Immature natural killer cell (primary cell): ENCODE results near the gene MEA1. TPM values are rescaled to one million over a fixed set of nuclear protein-coding genes. Genes with fewer than 3 reads are reported as not detected.

Experiments
- DNase-seq, 3 donors: peaks; one replicate each; pipeline ENCODE4 v3.0.0; 2022; ENCODE audit warnings: mixed read lengths in 1 of 3
- H3K27ac Mint-ChIP-seq, 6 donors: one replicate each; pipeline ENCODE4 v1.8.0; 2020; ENCODE audit warnings: mixed read lengths in 6 of 6, mild to moderate bottlenecking in 5 of 6, inconsistent platforms in 4 of 6, moderate library complexity in 3 of 6
- H3K27me3 Mint-ChIP-seq, 3 donors: one replicate each; pipeline ENCODE4 v1.8.0; 2020 to 2021; ENCODE audit warnings: low read depth in 3 of 3, mild to moderate bottlenecking in 3 of 3, mixed read lengths in 3 of 3, moderate library complexity in 3 of 3, inconsistent platforms in 1 of 3
- H3K36me3 Mint-ChIP-seq, 3 donors: one replicate each; pipeline ENCODE4 v1.8.0; 2020; ENCODE audit warnings: mixed read lengths in 3 of 3, inconsistent platforms in 2 of 3, mild to moderate bottlenecking in 2 of 3
- H3K4me1 Mint-ChIP-seq, 2 donors: one replicate each; pipeline ENCODE4 v1.8.0; 2020; ENCODE audit warnings: inconsistent platforms in 2 of 2, mild to moderate bottlenecking in 2 of 2, mixed read lengths in 2 of 2, moderate library complexity in 1 of 2
- H3K4me3 Mint-ChIP-seq, 5 donors: one replicate each; pipeline ENCODE4 v1.8.0; 2020; ENCODE audit warnings: mild to moderate bottlenecking in 5 of 5, mixed read lengths in 5 of 5, inconsistent platforms in 3 of 5, moderate library complexity in 3 of 5
- H3K9me3 Mint-ChIP-seq, 6 donors: one replicate each; pipeline ENCODE4 v1.8.0; 2020; ENCODE audit warnings: mild to moderate bottlenecking in 6 of 6, mixed read lengths in 6 of 6, inconsistent platforms in 4 of 6, moderate library complexity in 3 of 6
- polyA plus RNA-seq, 3 donors: library from polyadenylated mRNA; unstranded; fragments of 300-500 nt; fragmentation: Illumina TruSeq; gene quantifications; one replicate each; pipeline ENCODE4 v1.2.3, GENCODE V29; 2021

Gene MEA1
- polyA plus RNA-seq, 3 donors from 2014 or later, result 92.4 to 157 (median 97.6) TPM

- H3K4me1 Mint-ChIP-seq, result peaks cover 36 to 60% of the 10 kb centered on the region in 2 donors
- H3K27me3 Mint-ChIP-seq, result peaks cover 0 to 5% (median 0%) of the 10 kb centered on the region in 3 donors
- H3K4me3 Mint-ChIP-seq, result peak overlapping the region in 1 of 5 donors; percentile 18
Observed at GRCh38 chr6:42987533-42988451, 26.0 kb downstream of the MEA1 start.

GRCh38 chr6:42984924-42985475 is 28.7 kb downstream of the MEA1 start:
- no peak for DNase-seq
- peaks cover 46 to 57% of the 10 kb centered on the region in 2 donors for H3K4me1 Mint-ChIP-seq
- peak overlapping the region; percentile 55 to 97 (median 91) for H3K27ac Mint-ChIP-seq
- peaks cover 0 to 7% (median under 1%) of the 10 kb centered on the region in 3 donors for H3K36me3 Mint-ChIP-seq
- H3K27me3 Mint-ChIP-seq, result peaks cover 0 to 5% (median 2%) of the 10 kb centered on the region in 3 donors
- H3K4me3 Mint-ChIP-seq, result peak overlapping the region; percentile 77 to 90 (median 85)
- no peaks in the 10 kb centered on the region for H3K9me3 Mint-ChIP-seq

More at GRCh38 chr6:42987533-42988451, 26.0 kb downstream of the MEA1 start:
- DNase-seq, result no peak
- H3K27ac Mint-ChIP-seq, result peak overlapping the region in 3 of 6 donors; percentile 1 to 69 (median 4)
- H3K9me3 Mint-ChIP-seq, result no peaks in the 10 kb centered on the region
- H3K36me3 Mint-ChIP-seq, result peaks cover 0 to 12% (median 4%) of the 10 kb centered on the region in 3 donors

- H3K9me3 Mint-ChIP-seq, result no peaks in the 10 kb centered on the region
- peaks cover 53 to 62% of the 10 kb centered on the region in 2 donors for H3K4me1 Mint-ChIP-seq
- H3K27me3 Mint-ChIP-seq, result peaks cover 0 to 9% (median 2%) of the 10 kb centered on the region in 3 donors
- DNase-seq, result peak; percentile 97 to 98 (median 98)
- H3K36me3 Mint-ChIP-seq, result peaks cover 0 to 7% (median 0%) of the 10 kb centered on the region in 3 donors
- peak within 1 kb of the TSS; percentile 83 to 91 (median 87) for H3K4me3 Mint-ChIP-seq
- peak within 1 kb of the TSS; percentile 95 to 97 (median 96) for H3K27ac Mint-ChIP-seq
Observed at GRCh38 chr6:42984001-42984923, 29.5 kb downstream of the MEA1 start, which contains the start of gene PPP2R5D. Gene PPP2R5D (plus strand): TSS chr6:42984570. CDS start chr6:42984678, 108 bp downstream.

GRCh38 chr6:42981836-42982235 is 31.9 kb downstream of the MEA1 start:
- Mint-ChIP-seq H3K4me3 (peak overlapping the region in 1 of 5 donors; percentile 5), H3K4me1 (peaks cover 54 to 62% of the 10 kb centered on the region in 2 donors), H3K27ac (peak overlapping the region; percentile 3 to 93 (median 43)), H3K27me3 (peaks cover 3 to 13% (median 6%) of the 10 kb centered on the region in 3 donors), H3K9me3 (no peaks in the 10 kb centered on the region), H3K36me3 (peaks cover 0 to 2% (median 2%) of the 10 kb centered on the region in 3 donors)
- DNase-seq, result no peak

- Mint-ChIP-seq H3K4me1 (peaks cover 40 to 50% of the 10 kb centered on the region in 2 donors), H3K4me3 (peak overlapping the region; percentile 89 to 97 (median 96)), H3K36me3 (peaks cover 0 to 4% (median 4%) of the 10 kb centered on the region in 3 donors), H3K27ac (peak overlapping the region; percentile 94 to 99 (median 97)), H3K27me3 (peaks cover 3 to 13% (median 6%) of the 10 kb centered on the region in 3 donors), H3K9me3 (no peaks in the 10 kb centered on the region)
- no peak for DNase-seq
Observed at GRCh38 chr6:42979523-42980177, 34.1 kb downstream of the MEA1 start.

- Mint-ChIP-seq H3K4me3 (peak within 1 kb of the TSS; percentile 89 to 97 (median 96)), H3K36me3 (peaks cover 0 to 4% (median 4%) of the 10 kb centered on the region in 3 donors), H3K27ac (peak within 1 kb of the TSS; percentile 94 to 99 (median 98)), H3K27me3 (peaks cover 3 to 10% (median 6%) of the 10 kb centered on the region in 3 donors), H3K9me3 (no peaks in the 10 kb centered on the region), H3K4me1 (peaks cover 37 to 46% of the 10 kb centered on the region in 2 donors)
- peak; percentile 89 to 91 (median 90) for DNase-seq
Observed at GRCh38 chr6:42978839-42979522, 34.8 kb downstream of the MEA1 start, which contains the start of gene PEX6. Gene PEX6 (minus strand): TSS chr6:42979181. CDS start chr6:42979150, 31 bp downstream.

GRCh38 chr6:42978487-42978838 is 35.3 kb downstream of the MEA1 start:
- peak overlapping the region; percentile 77 to 87 (median 85) for H3K4me3 Mint-ChIP-seq
- H3K27me3 Mint-ChIP-seq, result peaks cover 3 to 8% (median 6%) of the 10 kb centered on the region in 3 donors
- H3K9me3 Mint-ChIP-seq, result no peaks in the 10 kb centered on the region
- DNase-seq, result no peak
- H3K4me1 Mint-ChIP-seq, result peaks cover 35 to 44% of the 10 kb centered on the region in 2 donors
- H3K27ac Mint-ChIP-seq, result peak overlapping the region; percentile 86 to 98 (median 92)
- peaks cover 0 to 4% (median 4%) of the 10 kb centered on the region in 3 donors for H3K36me3 Mint-ChIP-seq

- peaks cover 3 to 8% (median 4%) of the 10 kb centered on the region in 3 donors for H3K27me3 Mint-ChIP-seq
- no peaks in the 10 kb centered on the region for H3K9me3 Mint-ChIP-seq
- H3K4me3 Mint-ChIP-seq, result no peak overlapping the region
- no peak for DNase-seq
- H3K27ac Mint-ChIP-seq, result peak overlapping the region in 1 of 6 donors; percentile 68
- H3K4me1 Mint-ChIP-seq, result peaks cover 33% of the 10 kb centered on the region in 2 donors
- H3K36me3 Mint-ChIP-seq, result peaks cover 0 to 4% (median 4%) of the 10 kb centered on the region in 3 donors
Observed at GRCh38 chr6:42974919-42975505, 38.7 kb downstream of the MEA1 start.

GRCh38 chr6:42973926-42974325 is 39.8 kb downstream of the MEA1 start:
- DNase-seq, result no peak
- Mint-ChIP-seq H3K4me3 (no peak overlapping the region), H3K4me1 (peaks cover 22 to 23% of the 10 kb centered on the region in 2 donors), H3K27ac (peak overlapping the region in 5 of 6 donors; percentile 12 to 86 (median 46)), H3K27me3 (peaks cover under 1% of the 10 kb centered on the region in 3 donors), H3K36me3 (peaks cover 0 to 4% (median 4%) of the 10 kb centered on the region in 3 donors), H3K9me3 (no peaks in the 10 kb centered on the region)

- Mint-ChIP-seq H3K36me3 (peaks cover 0 to 2% (median 1%) of the 10 kb centered on the region in 3 donors), H3K27ac (peak overlapping the region in 3 of 6 donors; percentile 25 to 45 (median 27)), H3K4me3 (no peak overlapping the region), H3K4me1 (peaks cover 11 to 12% of the 10 kb centered on the region in 2 donors), H3K27me3 (no peaks in the 10 kb centered on the region), H3K9me3 (no peaks in the 10 kb centered on the region)
- DNase-seq, result no peak
Observed at GRCh38 chr6:42971746-42972327, 41.9 kb downstream of the MEA1 start.

- DNase-seq, result no peak
- Mint-ChIP-seq H3K4me1 (peaks cover 4 to 5% of the 10 kb centered on the region in 2 donors), H3K27ac (peak overlapping the region in 2 of 6 donors; percentile 25 to 27), H3K4me3 (no peak overlapping the region), H3K9me3 (no peaks in the 10 kb centered on the region), H3K36me3 (no peaks in the 10 kb centered on the region), H3K27me3 (peaks cover 0 to 1% (median 0%) of the 10 kb centered on the region in 3 donors)
Observed at GRCh38 chr6:42970871-42971612, 42.7 kb downstream of the MEA1 start.
